Endothelial cell of umbilical vein (primary cell): ENCODE results near the gene HLA-DPA1.

Experiments used
- EZH2 ChIP-seq: IDR thresholded peaks from 2 replicates; pipeline ENCODE4 v1.6.1; 2012; ENCODE audit warnings: borderline replicate concordance, low read depth, mild to moderate bottlenecking, moderate library complexity, low read length, inconsistent platforms; ENCODE audit not compliant: severe bottlenecking
- GATA2 ChIP-seq: IDR thresholded peaks from 2 replicates; pipeline ENCODE4 v1.7.0; 2011; ENCODE audit warnings: low read depth, mild to moderate bottlenecking, moderate library complexity, mixed read lengths, low read length; ENCODE audit not compliant: insufficient read length, insufficient read depth
- MYC ChIP-seq: IDR thresholded peaks from one replicate; pipeline ENCODE4 v1.6.1; 2011; ENCODE audit warnings: mild to moderate bottlenecking, low read depth, low read length
- POLR2A ChIP-seq: IDR thresholded peaks from 2 replicates; pipeline ENCODE4 v1.6.1; 2012; ENCODE audit warnings: low read depth, mild to moderate bottlenecking, control low read depth, low read length
- POLR2AphosphoS5 ChIP-seq: IDR thresholded peaks from 2 replicates; pipeline ENCODE4 v1.6.1; 2012; ENCODE audit warnings: low read depth, mild to moderate bottlenecking, control low read depth, low read length, moderate library complexity; ENCODE audit not compliant: insufficient read depth
- TF ChIP-seq, protein P1 (sequence below), 2 donors: IDR thresholded peaks; 1 replicate in 1 of 2; 2 replicates in 1 of 2; pipeline ENCODE4 v1.5.1; 2011; ENCODE audit warnings: low read length in 2 of 2, mild to moderate bottlenecking in 2 of 2, moderate library complexity in 2 of 2, control low read depth in 1 of 2, inconsistent platforms in 1 of 2, low read depth in 1 of 2; ENCODE audit not compliant: insufficient read depth in 1 of 2; ENCODE audit errors: extremely low read depth in 1 of 2
- TF ChIP-seq, protein P2 (sequence below): IDR thresholded peaks from 2 replicates; pipeline ENCODE4 v1.6.1; 2011; ENCODE audit not compliant: insufficient read depth, insufficient read length

GRCh38 chr6:33080127-33081089 lies 7.0 kb upstream of the HLA-DPA1 start:
- TF ChIP-seq, protein P1, sequence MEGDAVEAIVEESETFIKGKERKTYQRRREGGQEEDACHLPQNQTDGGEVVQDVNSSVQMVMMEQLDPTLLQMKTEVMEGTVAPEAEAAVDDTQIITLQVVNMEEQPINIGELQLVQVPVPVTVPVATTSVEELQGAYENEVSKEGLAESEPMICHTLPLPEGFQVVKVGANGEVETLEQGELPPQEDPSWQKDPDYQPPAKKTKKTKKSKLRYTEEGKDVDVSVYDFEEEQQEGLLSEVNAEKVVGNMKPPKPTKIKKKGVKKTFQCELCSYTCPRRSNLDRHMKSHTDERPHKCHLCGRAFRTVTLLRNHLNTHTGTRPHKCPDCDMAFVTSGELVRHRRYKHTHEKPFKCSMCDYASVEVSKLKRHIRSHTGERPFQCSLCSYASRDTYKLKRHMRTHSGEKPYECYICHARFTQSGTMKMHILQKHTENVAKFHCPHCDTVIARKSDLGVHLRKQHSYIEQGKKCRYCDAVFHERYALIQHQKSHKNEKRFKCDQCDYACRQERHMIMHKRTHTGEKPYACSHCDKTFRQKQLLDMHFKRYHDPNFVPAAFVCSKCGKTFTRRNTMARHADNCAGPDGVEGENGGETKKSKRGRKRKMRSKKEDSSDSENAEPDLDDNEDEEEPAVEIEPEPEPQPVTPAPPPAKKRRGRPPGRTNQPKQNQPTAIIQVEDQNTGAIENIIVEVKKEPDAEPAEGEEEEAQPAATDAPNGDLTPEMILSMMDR (IDR thresholded peaks at IDR 0.05; ENCODE audit: extremely low read depth in 1 of 2, insufficient read depth in 1 of 2, low read depth in 1 of 2, low read length in 2 of 2), result no peak
- TF ChIP-seq POLR2A (no peak), GATA2 (no peak), EZH2 (peak; percentile 50), MYC (no peak), POLR2AphosphoS5 (no peak)
- TF ChIP-seq, protein P2, sequence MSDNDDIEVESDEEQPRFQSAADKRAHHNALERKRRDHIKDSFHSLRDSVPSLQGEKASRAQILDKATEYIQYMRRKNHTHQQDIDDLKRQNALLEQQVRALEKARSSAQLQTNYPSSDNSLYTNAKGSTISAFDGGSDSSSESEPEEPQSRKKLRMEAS, result no peak
